ENCODE results near the gene RAMP2. TPM values are rescaled to one million over a fixed set of nuclear protein-coding genes. Genes with fewer than 3 reads are reported as not detected.
A peak's percentile ranks its signal among the peaks of the same experiment; 100 is the strongest.

Gene RAMP2
- total RNA-seq, 2 experiments from 2014 or later, result not detected

DNA sequence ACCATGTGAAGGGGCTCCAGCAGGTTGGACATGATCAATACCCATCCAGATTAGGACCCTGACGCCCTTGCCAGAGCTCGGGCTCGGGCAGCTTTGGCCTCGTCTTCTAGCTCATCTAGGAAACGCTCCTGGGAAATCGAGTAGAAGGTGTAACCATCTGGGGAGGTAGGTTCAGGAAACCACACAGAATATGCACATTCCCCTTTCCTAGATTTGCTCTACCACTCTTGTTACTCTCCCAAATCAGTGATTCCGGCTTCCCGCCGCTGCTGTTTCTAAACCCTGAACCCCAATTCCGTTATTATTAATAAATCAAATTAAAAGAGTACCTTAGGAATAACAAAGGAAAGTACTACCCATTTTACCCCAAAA is 37.0 kb downstream of the RAMP2 start:
- Mint-ChIP-seq H3K27me3 (no peaks in the 10 kb centered on the region), H3K4me3 (peak overlapping the region; percentile 92), H3K9me3 (peaks cover 2% of the 10 kb centered on the region), H3K27ac (peak overlapping the region; percentile 78), H3K36me3 (ENCODE audit: low read depth) (peaks cover 10% of the 10 kb centered on the region), H3K4me1 (ENCODE audit: low read depth) (peaks cover 16% of the 10 kb centered on the region)
- TF ChIP-seq, protein P1, sequence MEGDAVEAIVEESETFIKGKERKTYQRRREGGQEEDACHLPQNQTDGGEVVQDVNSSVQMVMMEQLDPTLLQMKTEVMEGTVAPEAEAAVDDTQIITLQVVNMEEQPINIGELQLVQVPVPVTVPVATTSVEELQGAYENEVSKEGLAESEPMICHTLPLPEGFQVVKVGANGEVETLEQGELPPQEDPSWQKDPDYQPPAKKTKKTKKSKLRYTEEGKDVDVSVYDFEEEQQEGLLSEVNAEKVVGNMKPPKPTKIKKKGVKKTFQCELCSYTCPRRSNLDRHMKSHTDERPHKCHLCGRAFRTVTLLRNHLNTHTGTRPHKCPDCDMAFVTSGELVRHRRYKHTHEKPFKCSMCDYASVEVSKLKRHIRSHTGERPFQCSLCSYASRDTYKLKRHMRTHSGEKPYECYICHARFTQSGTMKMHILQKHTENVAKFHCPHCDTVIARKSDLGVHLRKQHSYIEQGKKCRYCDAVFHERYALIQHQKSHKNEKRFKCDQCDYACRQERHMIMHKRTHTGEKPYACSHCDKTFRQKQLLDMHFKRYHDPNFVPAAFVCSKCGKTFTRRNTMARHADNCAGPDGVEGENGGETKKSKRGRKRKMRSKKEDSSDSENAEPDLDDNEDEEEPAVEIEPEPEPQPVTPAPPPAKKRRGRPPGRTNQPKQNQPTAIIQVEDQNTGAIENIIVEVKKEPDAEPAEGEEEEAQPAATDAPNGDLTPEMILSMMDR (IDR thresholded peaks at IDR 0.05), result no peak
- intact Hi-C loops (cut with micrococcal nuclease), result no loop called here
- ATAC-seq, result no peak
- ChIA-PET POLR2A (interaction anchor here (0.7 to 1.8 kb wide), 6 partner anchors 14 to 1080 kb away, joined by 3 to 4 read pairs (median 4); partner anchors contain the start of gene AARSD1), CTCF (interaction anchor here (1.0 to 2.3 kb wide), 6 partner anchors 19 to 220 kb away, joined by 3 to 11 read pairs (median 4); partner anchors contain the start of gene VPS25)
- DNase-seq, result no peak

DNA sequence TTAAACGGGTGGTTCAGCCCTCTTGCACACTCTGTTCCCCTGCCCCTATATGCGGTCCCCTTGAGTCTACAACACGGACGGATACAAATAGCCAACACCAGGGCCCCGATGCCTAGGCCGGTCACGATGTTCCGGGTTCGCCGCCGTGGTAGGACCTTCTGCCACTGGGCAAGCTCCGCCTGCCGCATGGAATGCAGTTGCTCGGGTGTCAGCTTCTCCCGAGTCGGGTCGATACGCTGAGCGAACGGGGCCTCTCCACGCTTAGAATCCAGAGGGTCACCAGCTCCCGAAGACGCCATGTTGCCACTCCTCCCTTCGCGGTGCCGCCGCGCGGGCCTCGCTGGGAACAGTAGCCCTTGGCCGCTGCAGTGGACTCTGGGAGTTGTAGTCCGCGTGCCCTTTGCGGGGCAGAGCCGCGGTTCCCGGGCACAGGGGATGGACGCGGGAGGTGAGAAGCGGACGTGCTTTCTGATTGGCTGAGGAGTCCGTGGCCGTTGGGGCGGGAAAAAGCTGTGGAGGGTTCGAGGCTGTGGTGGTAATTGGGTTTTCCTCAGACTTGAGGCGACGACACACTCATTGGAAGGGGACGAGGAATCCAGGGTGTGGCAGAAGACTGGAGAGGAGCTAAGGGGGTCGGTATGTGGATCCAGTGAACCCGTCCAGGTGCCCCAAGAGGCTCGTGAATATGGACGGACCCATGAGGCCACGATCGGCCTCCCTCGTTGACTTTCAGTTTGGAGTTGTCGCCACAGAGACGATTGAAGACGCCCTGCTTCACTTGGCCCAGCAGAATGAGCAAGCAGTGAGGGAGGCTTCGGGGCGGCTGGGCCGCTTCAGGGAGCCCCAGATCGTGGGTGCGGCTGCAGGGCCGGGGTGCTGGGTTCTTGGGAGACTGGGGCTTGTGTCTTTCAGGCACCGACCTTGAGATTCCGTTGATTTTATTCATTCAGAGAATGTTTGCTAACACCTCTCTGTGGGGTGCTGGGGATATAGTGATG is 37.7 kb downstream of the RAMP2 start, which contains the start of the genes CNTD1 and COA3:
TSS of gene CNTD1 (plus strand) at position 479 of the 998 bp plus-strand sequence. CDS start at position 686, 207 bp downstream.
TSS of gene COA3 (minus strand) at position 322 of the 998 bp plus-strand sequence. CDS start at position 299, 23 bp downstream.
- POLR2A ChIA-PET, result interaction anchor here (0.6 to 1.8 kb wide), 7 partner anchors 15 to 1079 kb away, joined by 3 to 4 read pairs (median 3); partner anchors contain the start of gene AARSD1
- peak; percentile 100 for ATAC-seq

DNA sequence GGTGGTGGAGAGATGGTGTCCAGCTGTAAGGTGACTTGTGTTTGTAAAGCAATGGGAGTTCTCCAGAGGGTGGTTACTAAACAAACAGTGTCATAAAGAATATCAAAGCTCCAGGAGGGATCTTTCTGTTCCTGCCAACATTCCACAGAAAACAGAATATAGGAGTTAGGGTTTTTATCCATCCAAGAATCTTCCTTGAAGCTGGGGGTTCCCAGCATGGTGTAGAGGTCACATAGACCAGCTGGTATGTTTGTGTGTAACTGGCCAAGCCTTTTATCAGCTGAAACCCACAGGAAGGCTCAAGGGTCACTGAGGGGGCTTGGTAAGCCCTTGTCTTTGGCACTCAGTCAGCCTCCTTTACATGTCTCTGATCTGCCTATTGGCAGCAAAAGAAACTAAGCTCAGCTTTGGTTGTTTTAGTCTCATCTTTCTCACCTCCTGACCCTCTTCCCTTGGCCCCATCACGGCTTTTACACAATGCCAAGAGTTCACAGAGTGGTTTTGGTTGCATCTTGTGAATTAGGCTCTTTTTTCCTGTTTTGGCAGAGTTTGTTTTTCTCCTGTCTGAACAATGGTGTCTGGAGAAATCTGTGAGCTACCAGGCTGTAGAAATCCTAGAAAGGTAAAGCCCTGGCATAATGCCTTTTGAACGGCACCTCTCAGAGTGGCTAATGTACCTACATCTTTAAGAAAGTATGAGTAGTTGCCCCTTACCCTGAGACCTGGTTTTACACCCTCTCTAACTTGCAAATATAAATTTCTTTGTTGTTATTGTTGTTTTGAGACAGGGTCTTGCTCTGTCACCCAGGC is 42.3 kb downstream of the RAMP2 start:
- intact Hi-C loops (cut with micrococcal nuclease), result no loop called here
- Mint-ChIP-seq H3K4me3 (no peak overlapping the region), H3K36me3 (ENCODE audit: low read depth) (peaks cover 3% of the 10 kb centered on the region), H3K9me3 (peaks cover 2% of the 10 kb centered on the region), H3K4me1 (ENCODE audit: low read depth) (peaks cover 3% of the 10 kb centered on the region), H3K27ac (no peak overlapping the region), H3K27me3 (no peaks in the 10 kb centered on the region)
- TF ChIP-seq, protein P1 (IDR thresholded peaks at IDR 0.05), result no peak
- DNase-seq, result no peak
- no peak for ATAC-seq
- POLR2A ChIA-PET, result interaction anchor here (0.6 to 1.2 kb wide), 2 partner anchors 9 to 512 kb away, joined by 3 to 4 read pairs; no protein-coding TSS in a partner anchor
- CTCF ChIA-PET, result interaction anchor here (1.1 to 5.3 kb wide), 5 partner anchors 12 to 40 kb away, joined by 3 to 36 read pairs (median 7); partner anchors contain the start of gene BECN1

More for the DNA sequence above, 37.7 kb downstream of the RAMP2 start, which contains the start of the genes CNTD1 and COA3:
- H3K4me3 Mint-ChIP-seq, result peak within 1 kb of the TSS; percentile 92
- TF ChIP-seq, protein P1 (IDR thresholded peaks at IDR 0.05), result no peak
- H3K27ac Mint-ChIP-seq, result peak within 1 kb of the TSS; percentile 78
- peak; percentile 91 for DNase-seq
- H3K9me3 Mint-ChIP-seq, result peaks cover 2% of the 10 kb centered on the region
- peaks cover 16% of the 10 kb centered on the region for H3K4me1 Mint-ChIP-seq (ENCODE audit: low read depth)
- intact Hi-C loops (cut with micrococcal nuclease), result no loop called here
- peaks cover 10% of the 10 kb centered on the region for H3K36me3 Mint-ChIP-seq (ENCODE audit: low read depth)
- CTCF ChIA-PET, result interaction anchor here (1.0 to 2.3 kb wide), 5 partner anchors 20 to 38 kb away, joined by 3 to 11 read pairs (median 4); partner anchors contain the start of gene VPS25
- H3K27me3 Mint-ChIP-seq, result no peaks in the 10 kb centered on the region

DNA sequence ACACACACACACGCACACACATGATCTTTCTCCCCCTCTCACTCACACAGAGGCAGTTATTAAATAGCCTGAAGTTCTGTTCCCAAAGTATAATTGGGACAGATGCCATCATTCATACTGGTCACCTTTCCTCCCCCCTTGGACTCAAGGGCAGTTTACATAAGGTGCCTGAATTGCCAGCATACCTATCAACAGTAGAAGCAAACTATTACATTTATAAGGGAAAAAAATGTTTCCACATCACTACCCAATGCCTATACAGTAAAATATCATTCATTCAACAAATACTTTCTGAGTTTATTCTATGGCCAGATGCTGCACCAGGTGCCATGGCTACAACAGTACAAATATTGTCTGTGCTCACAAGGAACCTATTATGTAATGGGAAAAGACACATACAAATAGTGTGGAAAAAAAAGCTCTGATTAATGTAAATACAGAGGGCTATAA is 43.9 kb downstream of the RAMP2 start:
- Mint-ChIP-seq H3K27me3 (no peaks in the 10 kb centered on the region), H3K36me3 (ENCODE audit: low read depth) (no peaks in the 10 kb centered on the region), H3K4me1 (ENCODE audit: low read depth) (no peaks in the 10 kb centered on the region), H3K4me3 (no peak overlapping the region), H3K9me3 (no peaks in the 10 kb centered on the region), H3K27ac (no peak overlapping the region)
- ATAC-seq, result no peak
- ChIA-PET POLR2A (interaction anchor here (0.6 to 1.4 kb wide), 2 partner anchors 31 to 52 kb away, joined by 3 read pairs; partner anchors contain the start of gene VPS25), CTCF (interaction anchor here (2.4 to 5.3 kb wide), 2 partner anchors 15 to 19 kb away, joined by 13 to 36 read pairs; partner anchors contain the start of gene BECN1)
- DNase-seq, result no peak
- TF ChIP-seq, protein P1 (IDR thresholded peaks at IDR 0.05), result no peak
- intact Hi-C loops (cut with micrococcal nuclease), result no loop called here
